22Rv1 (cell line): ENCODE data around the gene MPDZ.

Experiments
- H3K27ac ChIP-seq: fragments of 450-650 bp; 2 replicates; pipeline ENCODE4 v1.5.1; 2017
- ZFX ChIP-seq: fragments of 450-650 bp; IDR thresholded peaks from 2 replicates; pipeline ENCODE4 v1.6.1; 2017; ENCODE audit warnings: antibody characterized with exemption, borderline replicate concordance
- TF ChIP-seq, protein P1 (sequence below): fragments of 450-650 bp; IDR thresholded peaks from 2 replicates; pipeline ENCODE4 v1.5.1; 2017; ENCODE audit warnings: mild to moderate bottlenecking

MPDZ gene

DNA sequence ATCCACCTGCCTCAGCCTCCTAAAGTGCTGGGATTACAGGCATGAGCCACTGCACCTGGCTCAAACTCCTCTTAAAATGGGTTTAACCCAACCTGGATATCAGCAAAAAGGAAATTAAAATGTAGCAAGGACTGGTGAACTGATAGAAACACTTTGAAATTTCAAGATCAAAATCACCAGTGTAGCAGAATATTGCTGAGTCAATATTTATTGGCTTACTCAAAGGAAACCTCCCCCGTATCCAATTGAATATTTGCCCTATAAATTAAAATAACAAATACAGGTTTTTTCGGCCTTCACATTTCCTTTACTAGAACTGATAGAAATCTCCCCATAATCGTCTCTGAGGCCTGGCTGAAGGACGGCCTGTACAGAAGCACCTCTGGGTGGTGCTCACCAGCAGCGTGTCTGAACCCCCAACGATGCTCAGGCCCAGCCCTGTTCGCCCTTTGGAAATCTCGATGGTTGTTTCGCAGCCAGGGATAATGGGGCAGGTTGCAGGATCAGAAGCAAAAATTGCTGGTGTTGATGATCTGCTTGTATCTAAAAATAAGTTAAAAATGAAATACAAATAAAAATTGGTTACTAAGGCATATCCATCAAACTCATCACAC lies 156.6 kb downstream of the MPDZ start:
- TF ChIP-seq, protein P1, sequence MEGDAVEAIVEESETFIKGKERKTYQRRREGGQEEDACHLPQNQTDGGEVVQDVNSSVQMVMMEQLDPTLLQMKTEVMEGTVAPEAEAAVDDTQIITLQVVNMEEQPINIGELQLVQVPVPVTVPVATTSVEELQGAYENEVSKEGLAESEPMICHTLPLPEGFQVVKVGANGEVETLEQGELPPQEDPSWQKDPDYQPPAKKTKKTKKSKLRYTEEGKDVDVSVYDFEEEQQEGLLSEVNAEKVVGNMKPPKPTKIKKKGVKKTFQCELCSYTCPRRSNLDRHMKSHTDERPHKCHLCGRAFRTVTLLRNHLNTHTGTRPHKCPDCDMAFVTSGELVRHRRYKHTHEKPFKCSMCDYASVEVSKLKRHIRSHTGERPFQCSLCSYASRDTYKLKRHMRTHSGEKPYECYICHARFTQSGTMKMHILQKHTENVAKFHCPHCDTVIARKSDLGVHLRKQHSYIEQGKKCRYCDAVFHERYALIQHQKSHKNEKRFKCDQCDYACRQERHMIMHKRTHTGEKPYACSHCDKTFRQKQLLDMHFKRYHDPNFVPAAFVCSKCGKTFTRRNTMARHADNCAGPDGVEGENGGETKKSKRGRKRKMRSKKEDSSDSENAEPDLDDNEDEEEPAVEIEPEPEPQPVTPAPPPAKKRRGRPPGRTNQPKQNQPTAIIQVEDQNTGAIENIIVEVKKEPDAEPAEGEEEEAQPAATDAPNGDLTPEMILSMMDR: no peak
- no peak for TF ChIP-seq ZFX
- no peak overlapping the region for H3K27ac ChIP-seq

DNA sequence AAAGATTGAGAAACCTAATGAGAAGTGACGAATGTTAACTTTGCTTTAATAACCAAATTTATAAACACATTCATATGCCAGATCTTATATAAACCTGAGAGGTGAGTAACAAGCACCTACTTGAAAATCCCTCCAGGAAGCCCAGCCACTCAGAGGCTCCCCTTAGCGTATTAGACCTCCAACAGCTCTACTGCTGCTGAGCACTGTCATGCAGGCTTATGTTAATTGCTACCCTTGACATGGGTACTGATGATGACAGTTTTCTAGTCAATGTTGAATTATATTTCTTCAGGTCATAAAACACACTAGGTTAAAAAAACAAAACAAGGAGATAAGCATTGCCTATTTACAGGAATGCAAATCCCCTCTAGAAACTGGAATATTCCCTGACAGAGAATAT lies 161.2 kb downstream of the MPDZ start:
- TF ChIP-seq, protein P1: no peak
- no peak for TF ChIP-seq ZFX
- no peak overlapping the region for H3K27ac ChIP-seq

DNA sequence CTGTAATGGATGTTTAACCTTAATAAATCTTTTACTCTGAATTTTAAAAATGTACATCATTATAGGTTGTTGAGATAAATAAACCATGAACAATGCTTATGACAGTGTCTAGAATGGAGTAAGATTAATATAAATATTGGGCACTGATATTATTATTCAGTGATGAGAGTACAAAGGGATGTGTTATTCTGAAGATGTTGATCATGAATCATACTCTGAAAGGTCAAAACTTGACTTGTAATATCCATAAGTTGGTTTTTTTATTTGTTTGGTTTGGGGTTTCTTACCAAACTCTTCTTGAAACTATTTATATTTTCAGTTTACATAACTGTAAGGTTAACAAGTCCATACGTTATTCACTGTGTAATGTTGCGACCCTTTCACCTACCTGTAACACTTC lies 163.2 kb downstream of the MPDZ start:
- no peak overlapping the region for H3K27ac ChIP-seq
- TF ChIP-seq, protein P1: no peak
- no peak for TF ChIP-seq ZFX

DNA sequence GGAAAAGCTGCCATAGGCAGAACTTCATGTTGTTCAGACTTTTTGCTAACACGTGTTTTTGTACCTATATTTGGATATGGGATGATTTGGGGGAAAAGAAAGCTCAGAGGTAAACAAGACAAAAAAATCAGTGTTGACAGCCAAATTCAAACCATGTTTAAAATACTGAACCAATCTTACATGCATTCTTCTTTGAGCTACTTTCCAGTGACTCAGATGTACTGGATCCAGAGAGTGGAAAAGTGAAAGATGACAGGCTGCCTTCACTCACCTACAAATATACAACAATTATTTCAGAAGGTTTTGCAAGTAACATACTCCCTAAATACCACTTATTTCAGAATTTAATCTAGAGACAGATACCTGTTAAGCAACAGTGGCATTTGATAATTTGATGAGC lies 165.7 kb downstream of the MPDZ start:
- TF ChIP-seq, protein P1: no peak
- TF ChIP-seq ZFX: no peak
- no peak overlapping the region for H3K27ac ChIP-seq

DNA sequence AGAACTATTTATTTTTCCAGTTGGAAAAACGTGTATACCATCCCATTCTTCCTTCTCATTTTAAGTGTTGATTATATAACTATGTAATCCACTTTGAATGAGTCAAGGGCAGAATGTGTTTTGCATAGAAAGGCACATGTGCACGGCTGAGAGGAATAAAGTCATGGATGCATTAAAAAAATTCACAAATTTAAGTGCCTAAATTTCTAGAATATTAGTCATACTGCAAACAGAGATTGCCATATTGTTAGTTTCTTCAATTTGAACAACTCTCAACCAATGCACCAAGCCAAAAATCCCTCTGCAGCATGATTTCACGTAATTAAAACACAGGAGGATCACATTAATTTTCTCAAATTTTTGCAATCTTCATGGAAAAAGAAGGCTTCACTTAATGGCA lies 166.3 kb downstream of the MPDZ start:
- TF ChIP-seq ZFX: no peak
- TF ChIP-seq, protein P1: no peak

DNA sequence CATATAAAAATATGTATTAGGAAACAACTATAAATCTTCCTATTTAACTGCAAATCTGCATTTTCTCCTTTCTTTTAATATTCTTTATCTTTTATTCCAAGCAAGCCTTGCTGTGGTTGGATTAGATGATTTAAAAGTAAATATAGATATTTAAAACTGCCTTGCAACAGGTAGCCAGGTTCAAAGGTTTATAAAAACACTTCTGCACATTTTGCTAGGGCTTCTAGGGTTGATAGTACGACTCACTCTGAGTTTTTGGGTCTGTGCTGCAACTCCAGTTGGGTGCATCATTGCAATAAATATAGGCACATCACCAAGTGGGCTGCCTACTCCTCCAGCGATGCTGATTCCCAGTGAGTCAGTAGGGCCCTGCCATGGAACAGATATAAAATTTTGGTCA lies 167.7 kb downstream of the MPDZ start:
- TF ChIP-seq ZFX: no peak
- TF ChIP-seq, protein P1: no peak
- no peak overlapping the region for H3K27ac ChIP-seq

More for the DNA sequence above, 166.3 kb downstream of the MPDZ start:
- no peak overlapping the region for H3K27ac ChIP-seq

DNA sequence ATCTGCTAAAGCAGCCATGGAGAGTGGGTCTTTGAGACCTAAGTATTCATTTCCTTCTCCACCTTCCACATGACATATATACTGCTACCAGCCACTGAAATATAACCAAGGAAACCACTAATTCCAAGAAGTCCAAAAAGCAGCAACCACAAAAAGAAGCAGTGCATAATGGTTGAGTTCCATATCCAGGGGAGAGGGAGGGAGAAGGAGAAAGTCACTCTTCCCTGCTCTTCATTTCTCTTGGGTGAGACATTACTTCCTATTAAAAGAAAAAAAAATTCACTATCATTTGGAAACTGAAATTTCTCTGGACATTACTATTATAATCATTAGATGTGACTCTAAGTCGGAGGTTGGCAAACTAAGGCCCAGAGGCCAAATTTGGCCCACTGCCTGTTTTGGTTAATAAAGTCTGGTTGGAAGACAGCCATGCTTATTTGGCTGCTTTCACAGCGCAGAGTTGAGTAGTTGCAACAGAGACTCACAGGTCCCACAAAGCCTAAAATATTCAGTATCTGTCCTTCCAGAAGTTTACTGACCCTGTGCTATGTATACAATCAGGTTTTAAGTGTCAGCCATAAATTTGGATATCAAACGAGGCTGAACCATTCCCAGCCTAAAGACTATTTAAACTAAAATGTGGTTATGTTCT lies 168.6 kb downstream of the MPDZ start:
- H3K27ac ChIP-seq: no peak overlapping the region
- no peak for TF ChIP-seq ZFX
- TF ChIP-seq, protein P1: no peak
